Measurements from ENCODE around the gene PHEX.
"Not testable (repeated sequence)": the region's sequence is repeated elsewhere in the genome, so short reads cannot be mapped to it uniquely, and the experiment has no call there.

PHEX gene

DNA sequence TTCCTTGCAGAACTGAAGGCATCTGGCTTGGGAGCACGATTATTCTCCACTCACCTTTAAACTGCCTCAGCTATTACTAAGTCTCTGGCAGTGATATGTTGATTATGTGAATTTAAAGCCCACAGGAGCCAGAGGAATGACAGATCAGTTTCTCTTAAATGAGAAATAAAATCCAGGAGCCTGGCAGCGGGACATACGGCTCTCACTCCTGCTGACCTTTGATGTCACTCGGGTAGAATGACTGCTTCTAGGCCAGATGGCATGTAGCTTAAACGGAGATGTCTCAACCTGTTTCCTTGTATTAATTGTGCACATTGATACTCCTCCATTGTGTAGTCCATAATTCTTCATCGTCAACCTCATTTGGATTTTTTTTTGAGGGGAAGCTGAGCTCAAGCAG is 236.6 kb downstream of the PHEX start:
- DNase-seq = no peak

DNA sequence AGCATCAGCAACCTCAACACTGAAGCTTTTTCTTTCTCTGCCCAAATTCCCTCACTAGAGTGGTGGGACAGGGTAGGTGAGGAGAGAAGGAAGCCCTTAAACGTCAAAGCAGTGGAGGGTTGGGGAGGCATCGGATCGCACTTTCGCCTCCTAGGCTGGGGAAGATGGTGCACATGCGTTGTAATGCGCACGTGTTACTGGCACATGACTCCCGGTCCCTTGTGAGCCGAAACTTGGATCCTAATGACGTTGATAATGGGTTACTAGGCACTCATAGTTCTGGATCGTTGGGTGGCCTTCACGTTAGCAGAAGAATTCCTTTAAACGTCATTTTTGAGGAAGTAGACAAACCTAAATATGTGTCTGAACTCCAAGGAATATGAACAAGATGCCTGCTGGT is 240.5 kb downstream of the PHEX start, which contains the start of gene CBLL2:
TSS of gene CBLL2 (plus strand) at position 301 of the 400 bp plus-strand sequence. CDS start at position 380, 79 bp downstream.
- DNase-seq = no peak

- DNase-seq = no peak
Observed at GRCh38 chrX:22273714-22274317, 241.7 kb downstream of the PHEX start.

DNA sequence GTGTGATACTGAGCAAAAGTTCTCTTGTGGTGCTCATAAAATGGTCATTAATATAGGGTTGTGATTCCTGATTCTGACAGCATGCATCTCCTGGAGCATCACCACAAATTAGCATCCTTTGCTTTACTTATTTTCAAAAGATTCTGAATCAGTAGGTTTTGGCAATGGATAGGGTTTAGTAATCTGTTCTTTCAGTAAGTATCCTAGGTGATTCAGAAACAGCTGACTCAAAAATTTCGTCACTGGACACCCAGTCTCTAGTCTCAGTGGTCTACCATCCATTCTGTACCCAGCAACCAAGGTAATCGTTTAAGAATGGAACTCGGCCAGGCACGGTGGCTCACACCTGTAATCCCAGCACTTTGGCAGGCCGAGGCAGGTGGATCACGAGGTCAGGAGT is 244.7 kb downstream of the PHEX start:
- DNase-seq = no peak

GRCh38 chrX:22278375-22278774 is 246.2 kb downstream of the PHEX start:
- DNase-seq = no peak

- DNase-seq = not testable (repeated sequence)
Observed at GRCh38 chrX:22289209-22289608, 257.1 kb downstream of the PHEX start.

- no peak for DNase-seq
Observed at GRCh38 chrX:22296871-22297270, 264.7 kb downstream of the PHEX start.

DNA sequence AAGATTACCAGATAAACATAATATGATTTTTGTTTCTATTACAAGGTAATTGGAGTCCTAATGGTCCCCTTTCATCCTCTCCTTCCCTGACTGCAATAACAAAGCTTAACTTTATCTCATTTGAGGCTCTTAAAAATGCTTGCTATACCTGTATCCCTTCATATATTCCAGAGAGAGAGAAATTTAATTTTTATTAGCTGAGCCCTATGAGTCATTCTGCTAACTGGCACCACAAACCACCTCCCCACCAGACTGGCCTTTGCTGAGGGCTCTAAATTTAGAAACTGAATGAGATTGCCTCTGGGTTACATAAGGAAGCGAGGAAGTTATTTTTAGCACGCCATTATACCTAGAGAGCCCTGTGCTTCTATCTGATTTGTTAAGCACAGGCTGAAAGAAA is 268.0 kb downstream of the PHEX start:
- no peak for DNase-seq

Measured in activated naive CD4-positive, alpha-beta T cell (primary cell).